ENCODE data around the gene BDP1.
"Not testable (repeated sequence)": the region's sequence is repeated elsewhere in the genome, so short reads cannot be mapped to it uniquely, and the experiment has no call there.

GRCh38 chr5:71577839-71578238 is 122.4 kb downstream of the BDP1 start:
- not testable (repeated sequence) for TF ChIP-seq CTCF (IDR thresholded peaks at IDR 0.05); POLR2A (IDR thresholded peaks at IDR 0.05; ENCODE audit: low read depth)

Measured in esophagus muscularis mucosa (tissue), 3 donors.